Dendritic cell treated with granulocyte-macrophage colony-stimulating factor and Interleukin-4, amounts not matched to agents 40 ng/mL and 50 ng/mL, for 4 days (primary cell): Measurements from ENCODE around the gene UBAP2.

Experiments
- H3K27ac Mint-ChIP-seq: one replicate; pipeline ENCODE4 v1.8.0; 2022; ENCODE audit warnings: mild to moderate bottlenecking, mixed read lengths
- H3K27me3 Mint-ChIP-seq: one replicate; pipeline ENCODE4 v1.8.0; 2022; ENCODE audit warnings: mild to moderate bottlenecking, mixed read lengths
- H3K36me3 Mint-ChIP-seq: one replicate; pipeline ENCODE4 v1.8.0; 2022; ENCODE audit warnings: low read depth, mixed read lengths
- H3K4me1 Mint-ChIP-seq: one replicate; pipeline ENCODE4 v1.8.0; 2022; ENCODE audit warnings: low read depth, mixed read lengths
- H3K4me3 Mint-ChIP-seq: one replicate; pipeline ENCODE4 v1.8.0; 2022; ENCODE audit warnings: mild to moderate bottlenecking, moderate library complexity, mixed read lengths
- H3K9me3 Mint-ChIP-seq: one replicate; pipeline ENCODE4 v1.8.0; 2022; ENCODE audit warnings: mixed read lengths
- intact Hi-C: fragments of 100-400 bp; cut with micrococcal nuclease; formaldehyde crosslinking; loops from one replicate; pipeline ENCODE4 v1.15.0; 2022

Gene UBAP2

GRCh38 chr9:34048727-34049629, at the start of gene UBAP2:
Gene UBAP2, minus strand, starts transcription at chr9:34048887. Its CDS starts 31,739 bp downstream, at chr9:34017148.
- peaks cover 38% of the 10 kb centered on the region for H3K4me1 Mint-ChIP-seq
- intact Hi-C loops = loop anchor here (2.0 kb wide), 1 partner anchor 78 kb away; the partner anchor contains the start of gene DCAF12
- peak within 1 kb of the TSS; percentile 89 for H3K4me3 Mint-ChIP-seq
- no peaks in the 10 kb centered on the region for H3K27me3 Mint-ChIP-seq
- peak within 1 kb of the TSS; percentile 100 for H3K27ac Mint-ChIP-seq
- H3K36me3 Mint-ChIP-seq = peaks cover 19% of the 10 kb centered on the region
- H3K9me3 Mint-ChIP-seq = no peaks in the 10 kb centered on the region

DNA sequence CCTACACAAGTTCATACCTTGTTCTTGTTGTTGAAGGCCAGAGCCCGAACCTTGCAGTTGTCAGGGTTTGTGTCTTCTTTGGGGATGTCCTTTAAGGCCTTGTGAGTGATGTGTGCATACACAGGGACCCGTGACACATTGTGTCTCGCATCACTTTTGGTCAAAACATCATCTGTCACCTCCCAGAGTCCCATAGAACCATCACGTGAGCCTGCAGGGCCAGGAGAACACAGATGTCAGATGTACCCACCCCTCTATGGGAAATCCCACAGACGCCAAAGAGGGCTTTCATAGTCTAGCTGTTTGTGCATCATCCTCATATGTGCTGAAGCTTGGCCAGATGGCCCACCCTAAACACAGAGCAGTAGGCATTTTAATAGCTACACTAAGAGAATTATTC, 49.6 kb upstream of the UBAP2 start:
- Mint-ChIP-seq H3K27ac (no peak overlapping the region), H3K4me1 (no peaks in the 10 kb centered on the region), H3K9me3 (no peaks in the 10 kb centered on the region), H3K36me3 (peaks cover 95% of the 10 kb centered on the region), H3K27me3 (no peaks in the 10 kb centered on the region), H3K4me3 (no peak overlapping the region)
- intact Hi-C loops = no loop called here

DNA sequence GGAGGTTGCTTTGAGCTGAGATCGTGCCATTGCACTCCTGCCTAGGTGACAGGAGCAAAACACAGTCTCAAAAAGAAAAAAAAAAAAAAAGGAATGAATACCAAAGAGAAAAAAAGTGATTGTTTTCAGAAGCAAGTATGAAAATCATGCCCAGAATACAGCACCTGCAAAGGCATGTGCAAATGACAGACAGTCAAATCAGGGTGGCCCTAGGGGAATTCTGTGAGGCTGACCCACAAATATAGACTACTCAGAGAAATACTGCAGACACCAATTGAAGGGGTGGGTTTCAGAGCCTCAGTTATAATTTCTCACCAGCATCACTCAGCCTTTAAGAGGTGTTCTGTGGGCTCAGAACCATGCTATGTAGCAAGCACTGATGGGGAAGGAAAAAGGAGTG, 49.2 kb upstream of the UBAP2 start:
- Mint-ChIP-seq H3K27me3 (no peaks in the 10 kb centered on the region), H3K9me3 (no peaks in the 10 kb centered on the region), H3K27ac (no peak overlapping the region), H3K4me1 (no peaks in the 10 kb centered on the region), H3K36me3 (peaks cover 95% of the 10 kb centered on the region), H3K4me3 (no peak overlapping the region)
- intact Hi-C loops = no loop called here

DNA sequence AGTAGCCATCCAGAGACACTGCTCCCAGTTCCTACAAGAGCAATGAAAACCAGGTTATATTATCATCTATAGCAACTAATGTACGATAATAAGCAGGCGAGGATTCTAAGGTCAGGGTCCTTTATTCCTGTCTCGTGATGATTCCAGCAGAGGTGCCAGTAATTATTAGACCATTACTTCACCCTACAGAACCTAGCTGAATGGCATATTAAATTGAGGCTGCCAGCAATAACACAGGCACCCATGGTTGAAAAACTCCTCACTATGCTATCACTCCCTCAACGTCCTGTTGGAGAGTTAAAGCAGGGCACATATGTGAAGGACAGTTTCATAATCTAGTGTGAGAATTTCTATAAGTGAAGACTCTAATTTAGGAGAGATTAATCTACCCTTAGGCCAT, 48.1 kb upstream of the UBAP2 start:
- H3K4me3 Mint-ChIP-seq = no peak overlapping the region

GRCh38 chr9:34093578-34093977, 44.9 kb upstream of the UBAP2 start:
- no peak overlapping the region for H3K4me3 Mint-ChIP-seq
- peaks cover 99% of the 10 kb centered on the region for H3K36me3 Mint-ChIP-seq
- intact Hi-C loops = no loop called here
- no peak overlapping the region for H3K27ac Mint-ChIP-seq
- no peaks in the 10 kb centered on the region for H3K9me3 Mint-ChIP-seq
- H3K27me3 Mint-ChIP-seq = no peaks in the 10 kb centered on the region
- H3K4me1 Mint-ChIP-seq = no peaks in the 10 kb centered on the region

More for the DNA sequence above, 48.1 kb upstream of the UBAP2 start:
- peaks cover 95% of the 10 kb centered on the region for H3K36me3 Mint-ChIP-seq
- H3K27ac Mint-ChIP-seq = no peak overlapping the region
- no peaks in the 10 kb centered on the region for H3K27me3 Mint-ChIP-seq
- no peaks in the 10 kb centered on the region for H3K9me3 Mint-ChIP-seq
- no peaks in the 10 kb centered on the region for H3K4me1 Mint-ChIP-seq
- intact Hi-C loops = no loop called here

DNA sequence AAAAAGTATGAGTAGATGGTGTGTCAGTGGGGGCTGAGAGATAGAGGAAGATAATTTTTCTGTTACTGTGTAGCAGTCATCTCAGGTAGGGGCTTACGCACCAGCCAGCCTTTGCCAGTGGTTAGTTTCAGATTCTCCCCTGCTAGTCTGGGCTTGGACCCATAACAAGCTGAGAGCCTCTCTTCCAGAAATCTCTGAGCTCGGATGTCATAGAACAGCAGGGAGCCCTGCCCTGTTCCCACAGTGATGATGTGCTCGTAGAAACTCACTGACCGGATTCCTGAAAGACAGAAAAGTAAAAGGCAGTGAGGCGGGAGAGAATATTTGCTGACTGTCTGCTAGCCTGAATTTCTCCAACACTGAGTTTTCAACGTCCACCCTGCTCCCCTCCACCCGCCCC, 40.6 kb upstream of the UBAP2 start:
- Mint-ChIP-seq H3K4me3 (no peak overlapping the region), H3K27ac (no peak overlapping the region), H3K9me3 (no peaks in the 10 kb centered on the region), H3K36me3 (peaks cover 89% of the 10 kb centered on the region), H3K4me1 (peaks cover 19% of the 10 kb centered on the region), H3K27me3 (no peaks in the 10 kb centered on the region)
- intact Hi-C loops = no loop called here

DNA sequence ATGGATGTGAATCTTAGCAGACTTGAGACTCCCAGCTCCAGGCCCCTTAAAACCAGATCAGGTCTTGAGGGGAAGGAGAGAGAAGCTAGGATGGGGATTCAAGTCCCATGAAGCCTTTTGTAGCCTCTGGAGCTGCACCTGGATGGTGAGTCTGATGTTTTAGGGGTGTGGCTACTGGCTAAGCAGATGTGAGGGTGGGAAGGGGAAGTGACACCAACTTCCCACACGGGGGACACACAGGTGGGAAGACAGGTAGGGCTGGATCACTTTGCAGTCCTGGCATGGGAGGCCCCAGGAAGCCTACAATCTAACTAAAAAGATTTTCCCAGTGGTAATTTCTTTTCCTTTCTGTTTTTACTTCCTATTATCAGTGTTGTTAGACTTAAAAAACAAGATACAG, 38.7 kb upstream of the UBAP2 start:
- H3K4me3 Mint-ChIP-seq = no peak overlapping the region
- no peaks in the 10 kb centered on the region for H3K9me3 Mint-ChIP-seq
- peak overlapping the region; percentile 72 for H3K27ac Mint-ChIP-seq
- peaks cover 69% of the 10 kb centered on the region for H3K36me3 Mint-ChIP-seq
- H3K27me3 Mint-ChIP-seq = no peaks in the 10 kb centered on the region
- intact Hi-C loops = no loop called here
- peaks cover 19% of the 10 kb centered on the region for H3K4me1 Mint-ChIP-seq

- peaks cover 64% of the 10 kb centered on the region for H3K36me3 Mint-ChIP-seq
- no peak overlapping the region for H3K4me3 Mint-ChIP-seq
- H3K4me1 Mint-ChIP-seq = peaks cover 19% of the 10 kb centered on the region
- no peaks in the 10 kb centered on the region for H3K27me3 Mint-ChIP-seq
- H3K9me3 Mint-ChIP-seq = no peaks in the 10 kb centered on the region
- H3K27ac Mint-ChIP-seq = peak overlapping the region; percentile 72
- intact Hi-C loops = no loop called here
Measured at GRCh38 chr9:34086864-34087263, 38.2 kb upstream of the UBAP2 start.

DNA sequence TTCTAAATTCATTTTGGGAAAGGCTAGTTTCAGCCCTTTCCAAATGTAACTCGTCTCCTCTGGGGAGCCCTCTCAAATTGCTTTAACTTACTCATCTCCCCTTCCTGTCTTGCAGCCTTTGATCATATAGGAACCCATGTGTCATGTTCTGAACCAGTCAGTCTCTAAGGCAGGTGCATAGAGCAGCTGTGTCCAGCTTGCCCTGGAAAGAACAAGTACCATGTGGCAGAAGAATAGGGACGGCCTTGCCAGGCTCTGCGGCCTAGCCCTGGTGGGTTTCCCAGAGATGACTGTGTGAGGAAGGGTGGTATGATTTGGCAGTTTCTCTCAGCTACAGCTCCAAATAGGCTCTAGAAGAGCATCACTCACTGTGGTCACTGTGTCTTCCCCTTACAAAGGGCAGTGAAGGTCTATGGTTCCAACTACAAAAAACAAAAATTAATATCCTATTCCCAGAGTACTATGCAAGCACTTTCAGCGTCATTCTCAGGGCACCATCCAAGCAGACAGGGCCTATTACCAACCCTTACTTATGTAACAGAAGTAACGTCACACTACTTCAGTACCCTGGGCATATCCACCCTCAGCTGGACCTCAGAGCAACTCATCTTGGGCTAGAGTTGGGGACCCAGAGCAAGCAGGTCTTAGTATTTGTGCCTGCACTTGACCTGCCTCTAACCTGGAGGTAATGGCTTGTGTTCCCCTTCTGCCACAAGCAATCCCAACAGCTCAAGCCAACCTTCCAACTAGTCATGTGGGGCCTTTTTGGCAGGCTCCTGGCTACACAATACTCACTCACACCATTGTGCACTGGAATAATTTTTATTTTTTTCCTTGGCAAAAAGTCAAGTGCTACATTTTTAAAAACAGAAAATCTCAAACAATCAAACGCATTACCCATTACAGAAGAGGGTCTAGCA, 37.2 kb upstream of the UBAP2 start:
- Mint-ChIP-seq H3K27ac (no peak overlapping the region), H3K27me3 (no peaks in the 10 kb centered on the region), H3K36me3 (peaks cover 54% of the 10 kb centered on the region), H3K4me3 (no peak overlapping the region), H3K4me1 (peaks cover 19% of the 10 kb centered on the region), H3K9me3 (no peaks in the 10 kb centered on the region)
- intact Hi-C loops = no loop called here

- peaks cover 41% of the 10 kb centered on the region for H3K36me3 Mint-ChIP-seq
- peaks cover 19% of the 10 kb centered on the region for H3K4me1 Mint-ChIP-seq
- no peaks in the 10 kb centered on the region for H3K27me3 Mint-ChIP-seq
- H3K9me3 Mint-ChIP-seq = no peaks in the 10 kb centered on the region
- no peak overlapping the region for H3K27ac Mint-ChIP-seq
- H3K4me3 Mint-ChIP-seq = no peak overlapping the region
- intact Hi-C loops = no loop called here
Measured at GRCh38 chr9:34084562-34084961, 35.9 kb upstream of the UBAP2 start.

DNA sequence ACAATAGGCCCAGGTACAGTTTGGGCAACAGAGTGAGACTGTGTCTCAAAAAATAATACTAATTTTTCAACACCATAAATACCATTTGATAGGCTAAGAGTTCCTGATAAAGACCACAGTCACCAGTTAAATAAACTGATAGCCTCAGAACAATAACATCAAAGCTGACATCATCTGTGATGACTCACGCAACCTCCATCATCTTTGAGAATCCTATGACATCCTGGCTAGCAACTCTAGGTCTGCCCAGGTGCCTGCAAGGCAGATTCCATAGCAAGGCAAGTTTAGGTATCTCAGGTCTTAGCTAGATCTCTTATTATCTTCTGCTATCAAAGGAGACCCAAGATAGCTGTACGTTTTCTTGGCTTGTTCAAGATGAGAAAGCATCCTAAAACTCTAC, 30.5 kb upstream of the UBAP2 start:
- H3K27me3 Mint-ChIP-seq = no peaks in the 10 kb centered on the region
- peaks cover 4% of the 10 kb centered on the region for H3K4me1 Mint-ChIP-seq
- no peak overlapping the region for H3K27ac Mint-ChIP-seq
- no peak overlapping the region for H3K4me3 Mint-ChIP-seq
- H3K36me3 Mint-ChIP-seq = no peaks in the 10 kb centered on the region
- intact Hi-C loops = no loop called here
- no peaks in the 10 kb centered on the region for H3K9me3 Mint-ChIP-seq

DNA sequence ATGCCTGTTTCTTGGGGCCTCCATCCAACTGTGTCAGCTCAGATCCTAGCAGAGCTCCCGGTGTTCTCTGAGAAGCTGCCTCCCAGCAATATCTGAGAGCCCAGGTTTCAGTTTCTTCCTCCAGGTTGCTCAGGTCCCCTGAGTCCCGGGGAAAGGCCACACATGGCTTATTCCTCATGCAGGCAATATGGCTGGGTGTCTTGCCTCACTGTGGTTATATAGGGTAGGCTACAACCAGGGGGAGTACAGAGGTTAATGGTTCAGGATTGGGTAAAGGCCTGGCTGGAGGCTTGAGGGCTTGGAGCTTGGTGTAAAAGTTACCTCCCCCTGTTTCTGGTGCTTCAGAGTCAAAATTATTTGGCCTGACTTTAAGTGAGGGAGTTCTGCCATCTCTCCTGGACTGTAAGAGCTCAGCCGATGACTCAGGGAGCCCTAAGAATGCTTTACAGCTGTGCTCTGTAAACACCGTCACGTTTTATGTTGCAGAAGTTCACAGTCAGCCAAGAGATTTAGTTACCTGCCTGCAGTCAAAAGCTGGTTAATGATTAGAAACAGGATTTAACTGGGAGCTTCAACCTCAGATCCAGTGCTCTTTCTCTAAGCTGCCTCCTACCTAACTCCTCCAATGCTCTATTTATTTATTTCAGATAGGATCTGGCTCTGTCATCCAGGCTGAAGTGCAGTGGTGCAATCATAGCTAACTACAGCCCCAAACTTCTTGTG, 24.3 kb upstream of the UBAP2 start:
- Mint-ChIP-seq H3K27me3 (no peaks in the 10 kb centered on the region), H3K27ac (no peak overlapping the region)
- intact Hi-C loops = no loop called here

DNA sequence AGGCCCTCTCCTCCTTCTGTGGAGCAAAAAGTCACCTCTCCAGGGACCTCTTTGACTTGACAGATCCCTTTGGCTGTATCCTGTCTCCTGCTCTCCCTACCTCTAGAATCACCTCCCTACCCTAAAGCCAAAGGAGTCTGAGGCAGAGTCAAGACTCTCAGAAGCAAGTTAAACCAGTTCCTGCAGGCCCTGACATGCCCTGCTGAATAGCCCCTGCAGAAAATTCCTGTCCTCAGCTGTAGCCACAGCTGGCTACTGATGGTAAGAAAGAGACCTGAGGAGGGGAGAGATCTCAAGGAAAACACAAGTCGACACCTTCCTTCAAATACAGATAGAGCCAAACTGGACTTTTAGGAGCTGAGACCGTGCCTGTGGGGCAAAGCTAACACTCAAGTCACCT, 23.7 kb upstream of the UBAP2 start:
- peaks cover 5% of the 10 kb centered on the region for H3K4me1 Mint-ChIP-seq

More for the DNA sequence above, 24.3 kb upstream of the UBAP2 start:
- peaks cover 5% of the 10 kb centered on the region for H3K4me1 Mint-ChIP-seq
- no peaks in the 10 kb centered on the region for H3K36me3 Mint-ChIP-seq
- H3K4me3 Mint-ChIP-seq = no peak overlapping the region
- H3K9me3 Mint-ChIP-seq = no peaks in the 10 kb centered on the region

More for the DNA sequence above, 23.7 kb upstream of the UBAP2 start:
- no peaks in the 10 kb centered on the region for H3K27me3 Mint-ChIP-seq
- intact Hi-C loops = no loop called here
- no peak overlapping the region for H3K27ac Mint-ChIP-seq
- no peaks in the 10 kb centered on the region for H3K9me3 Mint-ChIP-seq
- no peaks in the 10 kb centered on the region for H3K36me3 Mint-ChIP-seq
- no peak overlapping the region for H3K4me3 Mint-ChIP-seq
